SK-N-DZ (cell line): ENCODE measurements around the gene KISS1R.

Experiments
- small RNA-seq, 2 experiments: library from RNA; depleted of rRNA; stranded (forward); fragments of <200 nt; gene quantifications; one replicate each; pipeline ENCODE3, GENCODE V24; 2014

KISS1R gene

Small RNAs within 50 kb of the gene (small RNA-seq; reads per million reads assigned to genes)
- gene RNU6-9 = 2.1 to 3.8 reads per million in 2 experiments
